Pancreas (tissue), 10 donors: ENCODE data around the gene KIAA0319L. TPM values are rescaled to one million over a fixed set of nuclear protein-coding genes. Genes with fewer than 3 reads are reported as not detected.

Experiments used
- ATAC-seq, 4 donors: fragments of 200-7000 bp; cut with Tn5 transposase; one replicate each; pipeline versions ENCODE4 v1.8.0 to v1.9.1; 2020; ENCODE audit warnings: mild to moderate bottlenecking in 4 of 4, moderate library complexity in 4 of 4
- DNase-seq, 6 donors: peaks; one replicate each; pipeline ENCODE4 v3.0.0-alpha.2; 2020
- FAIRE-seq: peaks from 2 replicates; lab custom pipeline; 2012; peaks lifted over from hg19 to GRCh38; lab: Jason Lieb, UNC
- H3K27ac ChIP-seq, 4 donors: fragments of 200-600 bp; sonication (generic); 1 replicate in 3 of 4; 2 replicates in 1 of 4; pipeline versions ENCODE4 v1.5.0 to v1.8.0; 2020
- H3K27me3 ChIP-seq, 4 donors: fragments of 200-600 bp; one replicate each; pipeline ENCODE4 v1.8.0; 2021
- H3K36me3 ChIP-seq, 3 donors: fragments of 200-600 bp; sonication (generic) in 1 of 3; one replicate each; pipeline versions ENCODE4 v1.5.0 to v1.8.0; 2020 to 2021
- H3K4me1 ChIP-seq, 3 donors: fragments of 200-600 bp; one replicate each; pipeline ENCODE4 v1.8.0; 2021
- H3K4me3 ChIP-seq, 4 donors: fragments of 200-600 bp; sonication (generic) in 2 of 4; one replicate each; pipeline versions ENCODE4 v1.5.0 to v1.8.0; 2020 to 2021
- H3K9me3 ChIP-seq, 4 donors: fragments of 200-600 bp; one replicate each; pipeline ENCODE4 v1.8.0; 2021
- WGBS, 2 donors: extraction: QIAGEN DNeasy Blood & Tissue Kit; methylation state at CpG; one replicate each; pipeline ENCODE4 v1.1.7; 2013; 5-methylcytosine and 5-hydroxymethylcytosine counted together
- intact Hi-C, 3 donors: fragments of 100-400 bp; cut with DNase I; formaldehyde crosslinking; loops; one replicate each; pipeline versions ENCODE4 v1.11.1 to v1.14.2; 2022
- polyA plus RNA-seq, 2 donors: library from polyadenylated mRNA; stranded (reverse); fragments of 200-250 nt; gene quantifications; one replicate each; pipeline ENCODE4 v1.2.3, GENCODE V29; 2013
- total RNA-seq, 6 donors: library from RNA; stranded (reverse); fragmentation: NEBNext Ultra II Directional in 4 of 6; extraction: Animal tissue kit (Norgen Biotek cat#: 25700) in 4 of 6; gene quantifications; one replicate each; pipeline versions ENCODE4 v1.2.1 to v1.2.4, GENCODE V29; 2021 to 2023
- TF ChIP-seq, protein P1 (sequence below), 4 donors: fragments of 200-600 bp; sonication (generic) in 3 of 4; IDR thresholded peaks; one replicate each; pipeline versions ENCODE4 v1.5.0 to v1.8.0; 2021; ENCODE audit warnings: antibody characterized with exemption in 4 of 4
- donor health status: healthy with polysubstance abuse.
- donor health status: DM: no; HTN: no; CAD: no; lungs with moderate emphysema.
- donor health status: DM: no; HTN: no; CAD: no.
- donor health status: control.
- donor health status: control.
- donor health status: Bipolar disorder and iron deficiency.
- donor health status: DM: yes; HTN: yes; CAD: no.
- donor health status: DM: no; HTN: no; CAD: no.
- donor health status: DM: no; HTN: no; CAD: no.
- donor health status: DM: yes; HTN: yes; CAD: no.

Gene KIAA0319L
- total and polyA plus RNA-seq, 8 donors: 22.9 to 50.8 (median 44.1) TPM

DNA sequence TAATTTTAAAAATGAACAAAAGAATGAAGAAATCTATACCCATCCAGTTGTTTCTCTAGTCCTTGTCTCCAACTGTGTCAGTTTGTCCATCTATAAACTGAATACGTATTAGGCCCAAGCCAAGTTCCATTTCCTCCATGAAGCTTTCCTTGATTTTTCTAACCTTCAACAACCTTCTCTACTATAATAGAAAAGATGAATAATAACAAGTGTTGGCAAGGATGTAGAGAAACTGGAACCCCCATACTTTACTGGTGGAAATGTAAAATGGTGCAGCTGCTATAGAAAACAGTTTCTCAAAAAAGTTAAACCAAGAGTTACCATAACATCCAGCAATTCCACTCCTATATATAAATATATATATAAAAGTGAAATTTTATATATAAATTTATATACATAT is 10.6 kb downstream of the KIAA0319L start:
- TF ChIP-seq, protein P1, sequence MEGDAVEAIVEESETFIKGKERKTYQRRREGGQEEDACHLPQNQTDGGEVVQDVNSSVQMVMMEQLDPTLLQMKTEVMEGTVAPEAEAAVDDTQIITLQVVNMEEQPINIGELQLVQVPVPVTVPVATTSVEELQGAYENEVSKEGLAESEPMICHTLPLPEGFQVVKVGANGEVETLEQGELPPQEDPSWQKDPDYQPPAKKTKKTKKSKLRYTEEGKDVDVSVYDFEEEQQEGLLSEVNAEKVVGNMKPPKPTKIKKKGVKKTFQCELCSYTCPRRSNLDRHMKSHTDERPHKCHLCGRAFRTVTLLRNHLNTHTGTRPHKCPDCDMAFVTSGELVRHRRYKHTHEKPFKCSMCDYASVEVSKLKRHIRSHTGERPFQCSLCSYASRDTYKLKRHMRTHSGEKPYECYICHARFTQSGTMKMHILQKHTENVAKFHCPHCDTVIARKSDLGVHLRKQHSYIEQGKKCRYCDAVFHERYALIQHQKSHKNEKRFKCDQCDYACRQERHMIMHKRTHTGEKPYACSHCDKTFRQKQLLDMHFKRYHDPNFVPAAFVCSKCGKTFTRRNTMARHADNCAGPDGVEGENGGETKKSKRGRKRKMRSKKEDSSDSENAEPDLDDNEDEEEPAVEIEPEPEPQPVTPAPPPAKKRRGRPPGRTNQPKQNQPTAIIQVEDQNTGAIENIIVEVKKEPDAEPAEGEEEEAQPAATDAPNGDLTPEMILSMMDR (IDR thresholded peaks at IDR 0.05): no peak
- Histone ChIP-seq H3K9me3 (no peaks in the 10 kb centered on the region), H3K36me3 (peaks cover 0 to 12% (median 0%) of the 10 kb centered on the region in 3 donors), H3K4me1 (peaks cover 0 to 7% (median 4%) of the 10 kb centered on the region in 3 donors), H3K27ac (no peak overlapping the region), H3K4me3 (no peak overlapping the region), H3K27me3 (no peaks in the 10 kb centered on the region)
- FAIRE-seq (no peak), DNase-seq (no peak), ATAC-seq (no peak)
- 100% methylated on average over 1 of the region's 1 CpG for WGBS, 2 donors
- intact Hi-C loops: no loop called here

DNA sequence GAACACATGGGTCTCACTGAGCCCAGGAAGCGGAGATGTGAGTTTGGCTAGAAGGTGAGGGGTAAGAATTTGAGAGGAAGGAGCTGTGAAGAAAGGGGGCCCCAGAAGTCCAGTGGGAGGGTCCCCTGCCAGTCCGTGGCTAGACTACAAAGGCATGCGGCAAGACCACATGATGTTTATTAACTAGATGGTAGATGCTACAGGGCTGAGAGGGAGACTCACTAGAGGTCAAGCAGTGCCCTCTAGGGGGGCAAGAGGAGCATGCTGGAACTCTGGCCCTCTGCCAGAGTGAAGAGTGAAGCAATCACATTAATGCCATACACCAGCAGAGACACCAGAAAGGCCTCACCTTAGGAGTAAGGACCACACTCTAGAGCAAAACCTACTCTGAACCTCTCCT is 12.2 kb downstream of the KIAA0319L start:
- TF ChIP-seq, protein P1 (IDR thresholded peaks at IDR 0.05): peak in 1 of 4 donors; percentile 23
- Histone ChIP-seq H3K27ac (no peak overlapping the region), H3K36me3 (peaks cover 0 to 4% (median 0%) of the 10 kb centered on the region in 3 donors), H3K9me3 (no peaks in the 10 kb centered on the region), H3K4me1 (peaks cover 0 to 7% (median 6%) of the 10 kb centered on the region in 3 donors), H3K27me3 (no peaks in the 10 kb centered on the region), H3K4me3 (no peak overlapping the region)
- ATAC-seq (peak; percentile 61 to 86 (median 82)), DNase-seq (peak in 2 of 6 donors; percentile 55 to 65), FAIRE-seq (no peak)
- WGBS, 2 donors: 63 to 64% methylated on average over 3 of the region's 3 CpGs
- intact Hi-C loops: no loop called here

DNA sequence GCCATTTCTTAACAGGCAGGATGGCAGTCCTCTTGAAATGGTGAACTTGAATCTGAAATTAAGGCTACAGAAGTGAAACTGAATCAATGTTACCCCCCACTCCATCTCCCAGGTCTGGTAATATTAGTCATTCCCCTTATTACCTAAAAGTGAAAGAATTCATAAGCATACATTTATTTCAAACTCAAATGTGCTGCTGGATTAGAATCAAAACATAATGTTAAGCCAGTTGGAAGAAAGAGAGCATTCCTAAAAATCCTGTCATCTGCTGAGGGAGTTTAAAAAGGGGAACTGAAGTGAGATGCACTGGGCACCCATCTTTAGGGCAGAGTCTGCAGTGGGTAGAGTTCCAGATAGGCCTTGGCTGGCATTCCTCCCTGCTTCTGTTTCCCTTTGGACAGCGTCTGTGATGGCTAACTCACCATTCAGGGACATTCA is 17.4 kb downstream of the KIAA0319L start:
- H3K36me3 ChIP-seq: no peaks in the 10 kb centered on the region
- FAIRE-seq (no peak), DNase-seq (no peak), ATAC-seq (peak in 3 of 4 donors; percentile 32 to 47 (median 45))
- intact Hi-C loops: no loop called here
- peak overlapping the region in 1 of 4 donors; percentile 31 for H3K27ac ChIP-seq
- H3K4me3 ChIP-seq: no peak overlapping the region
- TF ChIP-seq, protein P1 (IDR thresholded peaks at IDR 0.05): no peak
- H3K27me3 ChIP-seq: no peaks in the 10 kb centered on the region
- H3K9me3 ChIP-seq: no peaks in the 10 kb centered on the region
- H3K4me1 ChIP-seq: peaks cover 0 to 15% (median 8%) of the 10 kb centered on the region in 3 donors
- WGBS, 2 donors: 13 to 29% methylated on average over 1 of the region's 1 CpG

DNA sequence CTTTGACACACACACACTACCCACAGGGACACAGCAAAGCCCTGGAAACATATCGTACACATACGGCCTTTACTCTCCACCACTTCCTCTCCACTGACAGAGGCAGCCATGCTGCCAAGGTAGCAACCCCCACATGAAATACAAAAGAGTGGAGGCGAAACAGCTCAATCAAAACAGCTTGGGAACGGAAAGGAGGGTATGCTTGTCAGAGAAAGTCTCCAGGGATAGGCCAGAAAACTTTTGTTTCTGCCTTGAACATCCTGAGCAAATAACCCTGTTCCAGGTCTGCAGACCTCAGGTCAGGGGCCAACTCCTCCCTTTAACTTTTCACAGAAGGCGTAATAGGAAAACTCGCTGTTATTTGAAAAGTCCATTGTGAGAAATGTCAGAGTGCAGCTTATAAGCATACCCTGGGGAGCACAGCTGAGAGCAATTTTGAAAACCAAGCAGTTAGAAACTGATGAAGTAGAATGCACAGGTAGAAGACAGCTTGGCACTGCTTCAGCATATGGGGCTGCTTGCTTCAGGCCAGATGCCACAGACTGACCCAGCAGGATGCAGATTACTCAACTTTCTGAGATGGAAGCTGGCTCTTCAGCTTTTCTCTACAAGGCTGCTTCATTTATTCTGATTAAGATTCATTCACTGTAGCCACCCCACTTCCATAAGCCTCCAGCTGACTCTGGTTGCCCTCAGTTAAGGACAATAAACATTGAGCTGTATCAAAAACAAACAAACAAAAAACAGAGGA is 18.0 kb downstream of the KIAA0319L start:
- DNase-seq (no peak), FAIRE-seq (no peak), ATAC-seq (peak in 3 of 4 donors; percentile 50 to 59 (median 59))
- Histone ChIP-seq H3K4me1 (peaks cover 0 to 15% (median 8%) of the 10 kb centered on the region in 3 donors), H3K27me3 (no peaks in the 10 kb centered on the region), H3K4me3 (no peak overlapping the region), H3K9me3 (no peaks in the 10 kb centered on the region), H3K27ac (peak overlapping the region in 1 of 4 donors; percentile 31), H3K36me3 (no peaks in the 10 kb centered on the region)
- TF ChIP-seq, protein P1 (IDR thresholded peaks at IDR 0.05): no peak
- 74 to 76% methylated on average over 6 of the region's 6 CpGs for WGBS, 2 donors
- intact Hi-C loops: no loop called here

DNA sequence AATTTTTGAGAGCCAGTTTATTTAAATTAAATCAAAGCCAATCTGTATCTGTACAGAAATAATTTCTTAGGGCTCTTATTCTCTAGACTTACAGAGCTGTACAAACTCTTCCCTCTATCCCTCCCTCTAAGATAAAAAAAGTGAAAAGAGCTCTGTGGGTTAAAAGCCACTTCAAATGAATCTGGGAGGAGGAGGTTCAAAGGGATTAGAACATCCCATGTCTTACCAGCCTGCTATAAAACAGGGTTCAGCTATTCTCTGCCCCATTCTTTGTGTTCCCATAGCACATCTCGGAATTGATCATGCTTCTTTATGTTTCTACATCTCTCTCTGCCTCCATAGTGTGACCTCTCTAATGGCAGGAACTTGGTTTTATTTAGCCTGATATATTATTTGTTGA is 19.4 kb downstream of the KIAA0319L start:
- 81 to 89% methylated on average over 1 of the region's 1 CpG for WGBS, 2 donors
- no peak for FAIRE-seq

More for the DNA sequence above, 19.4 kb downstream of the KIAA0319L start:
- intact Hi-C loops: no loop called here
- DNase-seq: no peak
- H3K4me1 ChIP-seq: peaks cover 0 to 15% (median 8%) of the 10 kb centered on the region in 3 donors
- H3K36me3 ChIP-seq: no peaks in the 10 kb centered on the region
- ATAC-seq: no peak
- no peaks in the 10 kb centered on the region for H3K27me3 ChIP-seq
- no peak overlapping the region for H3K27ac ChIP-seq
- no peaks in the 10 kb centered on the region for H3K9me3 ChIP-seq
- TF ChIP-seq, protein P1 (IDR thresholded peaks at IDR 0.05): no peak
- no peak overlapping the region for H3K4me3 ChIP-seq
